ENCODE data around the gene FREM3.

GRCh38 chr4:143559757-143560147 lies 140.7 kb downstream of the FREM3 start:
- TF ChIP-seq CTCF (IDR thresholded peaks at IDR 0.05) (no peak), POLR2A (IDR thresholded peaks at IDR 0.05) (no peak)

Data from testis (tissue), 2 donors.